BE2C (cell line): ENCODE data around the gene OR6K6.

Experiments
- DNase-seq: peaks from one replicate; pipeline ENCODE4 v3.0.0-alpha.2; 2020
- H3K27me3 ChIP-seq: fragments of 250-450 bp; sonication (Bioruptor Pico); 2 replicates; pipeline ENCODE4 v1.5.1; 2020; ENCODE audit warnings: mild to moderate bottlenecking
- H3K36me3 ChIP-seq: fragments of 250-450 bp; sonication (Bioruptor Pico); 2 replicates; pipeline ENCODE4 v1.5.1; 2020; ENCODE audit warnings: mild to moderate bottlenecking
- H3K4me1 ChIP-seq: fragments of 250-450 bp; sonication (Bioruptor Pico); 2 replicates; pipeline ENCODE4 v1.5.1; 2020
- H3K4me3 ChIP-seq: 2 replicates; pipeline ENCODE4 v1.5.1; 2011; ENCODE audit warnings: low read depth, low read length
- H3K9me3 ChIP-seq: fragments of 250-450 bp; sonication (Bioruptor Pico); 2 replicates; pipeline ENCODE4 v1.5.1; 2020
- TF ChIP-seq, protein P1 (sequence below): IDR thresholded peaks from 2 replicates; pipeline ENCODE4 v1.5.1; 2012; ENCODE audit warnings: mild to moderate bottlenecking, low read depth, low read length

OR6K6 gene

DNA sequence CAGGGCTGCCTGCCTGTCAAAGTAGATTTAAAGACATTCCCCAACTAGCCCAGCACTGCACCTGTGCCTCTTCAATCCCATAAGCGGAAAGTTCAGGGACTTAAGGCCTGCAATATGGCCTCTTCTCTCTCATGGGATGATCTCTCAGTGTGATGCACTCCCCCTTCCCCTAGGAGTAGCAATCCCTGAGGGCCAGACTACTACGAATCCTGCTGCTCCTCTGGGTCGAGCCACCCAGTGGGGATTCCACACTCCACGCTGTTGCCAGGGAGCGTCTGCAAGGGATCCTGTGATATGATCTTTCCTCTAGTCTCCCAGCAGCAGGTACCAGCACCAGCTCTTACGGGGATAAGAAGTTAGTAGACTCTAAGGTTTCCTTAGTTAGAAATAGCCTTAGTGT is 39.7 kb downstream of the OR6K6 start:
- no peaks in the 10 kb centered on the region for H3K36me3 ChIP-seq
- H3K4me1 ChIP-seq: no peaks in the 10 kb centered on the region
- H3K27me3 ChIP-seq: no peaks in the 10 kb centered on the region
- TF ChIP-seq, protein P1, sequence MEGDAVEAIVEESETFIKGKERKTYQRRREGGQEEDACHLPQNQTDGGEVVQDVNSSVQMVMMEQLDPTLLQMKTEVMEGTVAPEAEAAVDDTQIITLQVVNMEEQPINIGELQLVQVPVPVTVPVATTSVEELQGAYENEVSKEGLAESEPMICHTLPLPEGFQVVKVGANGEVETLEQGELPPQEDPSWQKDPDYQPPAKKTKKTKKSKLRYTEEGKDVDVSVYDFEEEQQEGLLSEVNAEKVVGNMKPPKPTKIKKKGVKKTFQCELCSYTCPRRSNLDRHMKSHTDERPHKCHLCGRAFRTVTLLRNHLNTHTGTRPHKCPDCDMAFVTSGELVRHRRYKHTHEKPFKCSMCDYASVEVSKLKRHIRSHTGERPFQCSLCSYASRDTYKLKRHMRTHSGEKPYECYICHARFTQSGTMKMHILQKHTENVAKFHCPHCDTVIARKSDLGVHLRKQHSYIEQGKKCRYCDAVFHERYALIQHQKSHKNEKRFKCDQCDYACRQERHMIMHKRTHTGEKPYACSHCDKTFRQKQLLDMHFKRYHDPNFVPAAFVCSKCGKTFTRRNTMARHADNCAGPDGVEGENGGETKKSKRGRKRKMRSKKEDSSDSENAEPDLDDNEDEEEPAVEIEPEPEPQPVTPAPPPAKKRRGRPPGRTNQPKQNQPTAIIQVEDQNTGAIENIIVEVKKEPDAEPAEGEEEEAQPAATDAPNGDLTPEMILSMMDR: no peak
- H3K9me3 ChIP-seq: no peaks in the 10 kb centered on the region
- no peak for DNase-seq
- no peak overlapping the region for H3K4me3 ChIP-seq

DNA sequence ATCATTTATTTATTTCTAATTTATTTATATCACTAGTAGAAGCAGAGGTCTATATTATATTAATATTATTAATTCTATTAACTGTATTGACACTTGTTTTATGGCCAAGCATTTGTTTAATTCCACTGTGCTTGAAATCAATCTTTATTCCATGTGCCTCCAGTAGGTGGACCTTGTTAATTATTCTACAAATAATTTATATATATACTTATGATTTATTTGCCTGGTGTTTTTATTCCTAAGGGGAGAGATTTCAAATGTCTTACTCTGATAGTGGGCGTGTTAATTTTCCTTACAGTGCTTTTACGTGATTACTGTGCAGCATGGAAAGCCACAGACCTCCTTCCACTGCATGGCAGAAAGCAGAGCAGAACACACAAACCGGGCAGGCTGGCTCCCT is 44.0 kb downstream of the OR6K6 start:
- Histone ChIP-seq H3K4me3 (no peak overlapping the region), H3K36me3 (no peaks in the 10 kb centered on the region), H3K4me1 (no peaks in the 10 kb centered on the region), H3K27me3 (no peaks in the 10 kb centered on the region), H3K9me3 (no peaks in the 10 kb centered on the region; the same call in 1 of the 2 replicates)
- TF ChIP-seq, protein P1: no peak
- DNase-seq: no peak

DNA sequence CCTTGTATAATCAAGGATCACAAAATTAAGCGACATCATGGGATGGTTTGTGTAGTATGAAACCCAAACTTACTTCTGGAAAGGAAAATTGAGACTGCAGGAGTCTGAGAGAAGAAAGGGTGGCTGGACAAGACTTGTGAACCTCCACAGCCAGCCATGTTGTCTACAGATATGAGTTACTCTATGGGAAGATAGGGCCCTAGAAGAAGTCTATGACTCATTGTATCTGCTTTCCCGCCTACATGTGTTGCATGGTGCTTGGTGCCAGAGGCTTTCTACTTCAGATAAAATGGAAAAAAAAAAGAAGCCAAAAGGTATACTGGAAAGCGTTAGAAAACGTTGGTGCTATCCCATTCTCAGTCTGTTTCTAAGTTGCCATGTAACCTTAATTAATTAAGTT is 45.2 kb downstream of the OR6K6 start:
- TF ChIP-seq, protein P1: no peak
- H3K9me3 ChIP-seq: no peaks in the 10 kb centered on the region; the same call in 1 of the 2 replicates
- H3K4me1 ChIP-seq: no peaks in the 10 kb centered on the region
- H3K36me3 ChIP-seq: no peaks in the 10 kb centered on the region
- no peaks in the 10 kb centered on the region for H3K27me3 ChIP-seq
- DNase-seq: no peak
- H3K4me3 ChIP-seq: no peak overlapping the region

DNA sequence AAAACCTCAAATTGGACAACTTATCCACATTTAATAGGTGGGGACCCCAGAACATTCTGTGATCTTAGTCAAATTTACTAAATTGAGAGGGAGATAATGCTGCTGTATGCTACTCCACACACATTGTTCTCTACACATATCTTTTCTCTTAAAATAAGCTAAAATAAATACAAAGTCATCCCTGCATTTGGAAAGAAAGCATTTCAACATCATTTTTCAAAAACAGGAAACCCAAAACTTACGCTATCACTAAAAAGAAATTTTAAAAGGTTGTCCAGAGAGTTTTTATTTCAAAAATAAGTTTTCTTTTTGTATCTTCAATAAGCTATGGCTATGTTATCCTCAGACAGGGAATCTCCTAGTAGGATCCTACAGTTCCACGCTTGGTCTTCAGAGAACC is 46.0 kb downstream of the OR6K6 start:
- no peaks in the 10 kb centered on the region; the same call in 1 of the 2 replicates for H3K9me3 ChIP-seq
- no peak overlapping the region for H3K4me3 ChIP-seq
- H3K4me1 ChIP-seq: no peaks in the 10 kb centered on the region
- TF ChIP-seq, protein P1: no peak
- H3K36me3 ChIP-seq: no peaks in the 10 kb centered on the region
- H3K27me3 ChIP-seq: no peaks in the 10 kb centered on the region
- DNase-seq: no peak

DNA sequence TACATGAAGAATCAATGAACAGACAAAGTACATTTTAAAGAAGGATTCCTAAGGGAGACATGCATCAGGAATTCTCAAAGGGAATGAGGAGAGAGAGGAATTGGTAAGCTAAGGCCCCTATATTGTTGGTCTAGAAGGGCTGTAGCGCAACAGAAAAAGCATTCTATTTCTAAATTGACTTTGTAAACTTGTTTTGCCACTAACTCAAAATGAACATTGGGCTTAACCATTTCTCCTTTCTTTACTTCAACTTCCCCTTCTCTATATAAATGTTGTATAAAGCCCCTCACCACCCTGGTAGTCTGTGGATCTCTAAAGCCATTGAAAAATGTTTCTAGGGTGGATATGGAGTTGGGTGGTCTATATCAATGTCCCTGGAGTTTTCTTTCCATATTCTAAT is 46.9 kb downstream of the OR6K6 start:
- no peaks in the 10 kb centered on the region for H3K27me3 ChIP-seq
- no peaks in the 10 kb centered on the region for H3K4me1 ChIP-seq
- TF ChIP-seq, protein P1: no peak
- no peak for DNase-seq
- no peaks in the 10 kb centered on the region; the same call in 1 of the 2 replicates for H3K9me3 ChIP-seq
- no peak overlapping the region for H3K4me3 ChIP-seq
- no peaks in the 10 kb centered on the region for H3K36me3 ChIP-seq

DNA sequence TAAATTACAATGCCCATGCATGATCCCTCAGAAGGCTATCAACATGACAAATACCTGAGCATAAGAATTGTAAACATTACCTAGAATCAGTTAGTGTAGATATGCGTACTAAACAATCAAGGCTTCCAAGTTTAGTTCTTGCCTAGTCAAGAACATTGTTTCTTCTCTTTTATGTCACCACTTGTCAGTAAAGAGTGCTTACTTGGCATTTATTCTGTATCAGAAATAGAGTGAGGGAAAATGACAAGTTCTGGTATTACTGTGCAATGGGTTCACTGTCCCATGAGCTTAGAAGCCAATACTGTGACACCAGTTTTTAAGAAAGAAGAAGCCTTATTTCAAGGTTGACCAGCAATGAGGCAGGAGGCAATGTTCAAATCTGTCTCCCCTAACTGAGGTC is 49.2 kb downstream of the OR6K6 start:
- TF ChIP-seq, protein P1: no peak
- Histone ChIP-seq H3K36me3 (no peaks in the 10 kb centered on the region), H3K27me3 (no peaks in the 10 kb centered on the region), H3K9me3 (no peaks in the 10 kb centered on the region; the same call in 1 of the 2 replicates), H3K4me3 (no peak overlapping the region), H3K4me1 (no peaks in the 10 kb centered on the region)
- no peak for DNase-seq
